Measurements from ENCODE around the gene EYA2. TPM values are rescaled to one million over a fixed set of nuclear protein-coding genes. Genes with fewer than 3 reads are reported as not detected.

EYA2 gene
- total and polyA plus RNA-seq, 2 donors (not counting 3 experiments of a cell fraction or from before 2014, with no cell fraction given) = not detected

DNA sequence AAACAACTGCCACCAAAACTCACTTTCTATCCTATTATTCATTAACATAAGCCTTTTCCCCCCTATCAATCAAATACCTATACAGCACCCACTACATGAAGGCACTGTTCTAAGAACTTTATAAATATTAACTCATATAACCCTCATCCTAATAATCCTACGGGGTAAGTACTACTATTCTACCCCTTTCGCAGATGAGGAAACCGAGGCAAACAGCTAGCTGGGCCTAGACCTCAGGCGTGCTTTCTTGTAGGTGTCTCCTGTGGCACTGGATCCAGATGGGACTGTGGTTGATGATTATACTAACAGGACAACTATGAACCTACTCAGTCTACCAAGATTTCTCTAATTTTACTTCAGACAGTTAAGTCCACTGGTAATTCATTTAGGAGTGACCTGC lies 330.2 kb downstream of the EYA2 start:
- no peaks in the 10 kb centered on the region for H3K27me3 ChIP-seq (ENCODE audit: control insufficient read depth in 2 of 2, insufficient read depth in 2 of 2, low read length in 2 of 2)
- POLR2A ChIA-PET = no interaction called here
- BruUV-seq (replicated peaks) = no TSS peak
- FAIRE-seq (no peak), DNase-seq (ENCODE audit: low read depth, low spot score) (no peak)
- no peaks in the 10 kb centered on the region for H3K4me1 ChIP-seq (ENCODE audit: control insufficient read depth, extremely low read depth, insufficient read depth, low read length)
- dilution Hi-C loops (cut with MboI; ENCODE audit: extremely low pct_ligation_motif_present, low sequenced_read_pairs) = no loop called here
- no peaks in the 10 kb centered on the region for H3K9me1 ChIP-seq (replicated peaks; ENCODE audit: control insufficient read depth, extremely low read depth, insufficient read depth, low read length)
- no peak overlapping the region for H3K4me3 ChIP-seq (replicated peaks in 1 of 3; ENCODE audit: insufficient read depth in 1 of 3, low read depth in 1 of 3, low read length in 3 of 3)
- H3K36me3 ChIP-seq (ENCODE audit: control insufficient read depth in 2 of 2, extremely low read depth in 1 of 2, insufficient read depth in 2 of 2, low read length in 2 of 2) = peaks cover 33 to 50% of the 10 kb centered on the region in 2 experiments
- H3K9me3 ChIP-seq (replicated peaks; ENCODE audit: control insufficient read depth, insufficient read depth, low read length) = no peaks in the 10 kb centered on the region
- TF ChIP-seq, protein P1, sequence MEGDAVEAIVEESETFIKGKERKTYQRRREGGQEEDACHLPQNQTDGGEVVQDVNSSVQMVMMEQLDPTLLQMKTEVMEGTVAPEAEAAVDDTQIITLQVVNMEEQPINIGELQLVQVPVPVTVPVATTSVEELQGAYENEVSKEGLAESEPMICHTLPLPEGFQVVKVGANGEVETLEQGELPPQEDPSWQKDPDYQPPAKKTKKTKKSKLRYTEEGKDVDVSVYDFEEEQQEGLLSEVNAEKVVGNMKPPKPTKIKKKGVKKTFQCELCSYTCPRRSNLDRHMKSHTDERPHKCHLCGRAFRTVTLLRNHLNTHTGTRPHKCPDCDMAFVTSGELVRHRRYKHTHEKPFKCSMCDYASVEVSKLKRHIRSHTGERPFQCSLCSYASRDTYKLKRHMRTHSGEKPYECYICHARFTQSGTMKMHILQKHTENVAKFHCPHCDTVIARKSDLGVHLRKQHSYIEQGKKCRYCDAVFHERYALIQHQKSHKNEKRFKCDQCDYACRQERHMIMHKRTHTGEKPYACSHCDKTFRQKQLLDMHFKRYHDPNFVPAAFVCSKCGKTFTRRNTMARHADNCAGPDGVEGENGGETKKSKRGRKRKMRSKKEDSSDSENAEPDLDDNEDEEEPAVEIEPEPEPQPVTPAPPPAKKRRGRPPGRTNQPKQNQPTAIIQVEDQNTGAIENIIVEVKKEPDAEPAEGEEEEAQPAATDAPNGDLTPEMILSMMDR (IDR thresholded peaks at IDR 0.05; ENCODE audit: extremely low read depth in 1 of 2, insufficient read depth in 1 of 2, low read depth in 1 of 2, low read length in 2 of 2) = no peak
- TF ChIP-seq FOS (IDR thresholded peaks at IDR 0.05; ENCODE audit: borderline replicate concordance, insufficient read depth, low read length) = no peak
- no peak for TF ChIP-seq GATA2 (IDR thresholded peaks at IDR 0.05; ENCODE audit: insufficient read depth, insufficient read length, low read depth, low read length)
- no peak for TF ChIP-seq MYC (IDR thresholded peaks at IDR 0.05; ENCODE audit: low read depth, low read length)
- CTCF ChIA-PET = interaction anchor here (0.6 kb wide), 1 partner anchor 24 kb away, joined by 3 read pairs; no protein-coding TSS in a partner anchor
- H3K27ac ChIP-seq (ENCODE audit: insufficient read depth, low read depth, low read length) = no peak overlapping the region
- no peaks in the 10 kb centered on the region for H4K20me1 ChIP-seq (replicated peaks; ENCODE audit: control insufficient read depth, extremely low read depth, insufficient read depth, low read length)
- intact Hi-C loops (cut with micrococcal nuclease) = no loop called here
- H3K79me2 ChIP-seq (ENCODE audit: control insufficient read depth, insufficient read depth, low read length) = peaks cover 6% of the 10 kb centered on the region
- H3K9ac ChIP-seq (replicated peaks; ENCODE audit: extremely low read depth, insufficient read depth, low read length) = no peak overlapping the region
- no peak overlapping the region for H2AFZ ChIP-seq (ENCODE audit: low read depth, low read length)
- no peak overlapping the region for H3K4me2 ChIP-seq (ENCODE audit: insufficient read depth, low read length)

DNA sequence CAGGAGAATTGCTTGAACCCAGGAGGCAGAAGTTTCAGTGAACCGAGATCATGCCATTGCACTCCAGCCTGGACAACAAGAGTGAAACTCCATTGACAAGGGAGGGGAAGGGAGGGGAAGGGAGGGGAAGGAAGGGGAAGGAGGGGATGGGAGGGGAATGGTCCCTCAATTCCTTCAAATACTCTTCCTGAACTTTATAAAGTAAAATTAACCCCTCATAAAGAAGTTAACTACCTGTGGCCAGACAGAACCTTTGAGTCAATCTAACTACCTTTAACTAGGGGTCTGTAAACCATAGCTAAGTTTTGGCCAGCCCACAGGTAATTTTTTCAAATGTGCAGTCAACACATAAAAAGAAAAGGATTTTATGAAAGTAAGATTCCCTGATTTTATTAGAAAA lies 330.8 kb downstream of the EYA2 start:
- BruUV-seq (replicated peaks) = no TSS peak
- no peaks in the 10 kb centered on the region for H3K4me1 ChIP-seq (ENCODE audit: control insufficient read depth, extremely low read depth, insufficient read depth, low read length)

More for the DNA sequence above, 330.8 kb downstream of the EYA2 start:
- Histone ChIP-seq H2AFZ (ENCODE audit: low read depth, low read length) (no peak overlapping the region), H3K9ac (replicated peaks; ENCODE audit: extremely low read depth, insufficient read depth, low read length) (no peak overlapping the region), H3K9me1 (replicated peaks; ENCODE audit: control insufficient read depth, extremely low read depth, insufficient read depth, low read length) (no peaks in the 10 kb centered on the region), H3K27me3 (ENCODE audit: control insufficient read depth in 2 of 2, insufficient read depth in 2 of 2, low read length in 2 of 2) (no peaks in the 10 kb centered on the region), H3K79me2 (ENCODE audit: control insufficient read depth, insufficient read depth, low read length) (peaks cover 4% of the 10 kb centered on the region), H3K9me3 (replicated peaks; ENCODE audit: control insufficient read depth, insufficient read depth, low read length) (no peaks in the 10 kb centered on the region), H3K4me3 (replicated peaks in 1 of 3; ENCODE audit: insufficient read depth in 1 of 3, low read depth in 1 of 3, low read length in 3 of 3) (no peak overlapping the region), H3K4me2 (ENCODE audit: insufficient read depth, low read length) (no peak overlapping the region), H3K36me3 (ENCODE audit: control insufficient read depth in 2 of 2, extremely low read depth in 1 of 2, insufficient read depth in 2 of 2, low read length in 2 of 2) (peaks cover 33 to 47% of the 10 kb centered on the region in 2 experiments), H4K20me1 (replicated peaks; ENCODE audit: control insufficient read depth, extremely low read depth, insufficient read depth, low read length) (no peaks in the 10 kb centered on the region), H3K27ac (ENCODE audit: insufficient read depth, low read depth, low read length) (no peak overlapping the region)
- TF ChIP-seq FOS (IDR thresholded peaks at IDR 0.05; ENCODE audit: borderline replicate concordance, insufficient read depth, low read length) = no peak
- TF ChIP-seq GATA2 (IDR thresholded peaks at IDR 0.05; ENCODE audit: insufficient read depth, insufficient read length, low read depth, low read length) = no peak
- TF ChIP-seq, protein P2, sequence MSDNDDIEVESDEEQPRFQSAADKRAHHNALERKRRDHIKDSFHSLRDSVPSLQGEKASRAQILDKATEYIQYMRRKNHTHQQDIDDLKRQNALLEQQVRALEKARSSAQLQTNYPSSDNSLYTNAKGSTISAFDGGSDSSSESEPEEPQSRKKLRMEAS (IDR thresholded peaks at IDR 0.05; ENCODE audit: insufficient read depth, insufficient read length) = no peak
- dilution Hi-C loops (cut with MboI; ENCODE audit: extremely low pct_ligation_motif_present, low sequenced_read_pairs) (no loop called here), intact Hi-C loops (cut with micrococcal nuclease) (no loop called here)
- DNase-seq (ENCODE audit: low read depth, low spot score) (no peak), FAIRE-seq (no peak)
- CTCF ChIA-PET = interaction anchor here (0.6 kb wide), 1 partner anchor 23 kb away, joined by 3 read pairs; no protein-coding TSS in a partner anchor
- POLR2A ChIA-PET = no interaction called here

Data from endothelial cell of umbilical vein (primary cell).